H1 (cell line): Measurements from ENCODE around the gene CD52. TPM values are rescaled to one million over a fixed set of nuclear protein-coding genes. Genes with fewer than 3 reads are reported as not detected.

ENCODE experiments used
- CTCF ChIA-PET: fragments of 300-600 bp; sonication (Branson Sonifier 250); formaldehyde crosslinking; loops from one replicate; lab custom pipeline; 2021; ENCODE audit not compliant: partially characterized antibody; lab: Charles Lee
- POLR2A ChIA-PET: fragments of 300-600 bp; sonication (Branson Sonifier 250); formaldehyde crosslinking; loops from one replicate; lab custom pipeline; 2021; ENCODE audit warnings: inconsistent platforms; ENCODE audit not compliant: partially characterized antibody; lab: Charles Lee
- DNase-seq, 2 experiments: peaks; one replicate each; pipeline versions ENCODE4 v3.0.0 to v3.0.0-alpha.2; 2010 to 2022; ENCODE audit warnings: low spot score in 2 of 2, low read depth in 1 of 2, mixed read lengths in 1 of 2
- FAIRE-seq: peaks from 2 replicates; lab custom pipeline; 2011; peaks lifted over from hg19 to GRCh38; lab: Jason Lieb, UNC
- H2AFZ ChIP-seq: 2 replicates; pipeline ENCODE4 v1.8.1; 2012; ENCODE audit warnings: low read length, inconsistent platforms
- H2AK5ac ChIP-seq: 2 replicates; pipeline ENCODE4 v1.6.1; 2013; ENCODE audit warnings: low read depth, low read length
- H2BK120ac ChIP-seq: replicated peaks from 2 replicates; pipeline ENCODE3; 2013; ENCODE audit warnings: low read depth, low read length, inconsistent platforms
- H2BK12ac ChIP-seq: 2 replicates; pipeline ENCODE4 v1.6.1; 2013; ENCODE audit warnings: low read depth, low read length
- H2BK15ac ChIP-seq: 2 replicates; pipeline ENCODE4 v1.6.1; 2013; ENCODE audit warnings: low read length
- H2BK20ac ChIP-seq: 2 replicates; pipeline ENCODE4 v1.6.1; 2013; ENCODE audit warnings: low read length
- H2BK5ac ChIP-seq: 2 replicates; pipeline ENCODE4 v1.6.1; 2013; ENCODE audit warnings: low read depth, low read length
- H3K14ac ChIP-seq: 2 replicates; pipeline ENCODE4 v1.6.1; 2013; ENCODE audit warnings: inconsistent platforms; ENCODE audit not compliant: insufficient read length
- H3K18ac ChIP-seq: 2 replicates; pipeline ENCODE4 v1.6.1; 2013; ENCODE audit warnings: low read length; ENCODE audit errors: extremely low read depth
- H3K23ac ChIP-seq: 2 replicates; pipeline ENCODE4 v1.6.1; 2013; ENCODE audit warnings: inconsistent platforms; ENCODE audit not compliant: insufficient read length
- H3K23me2 ChIP-seq: 2 replicates; pipeline ENCODE4 v1.6.1; 2013; ENCODE audit warnings: low read depth, low read length
- H3K27ac ChIP-seq: 2 replicates; pipeline ENCODE4 v1.6.1; 2011; ENCODE audit warnings: low read depth, low read length, inconsistent platforms
- H3K27me3 ChIP-seq, 4 experiments: replicated peaks in 1 of 4; 1 replicate in 1 of 4; 2 replicates in 3 of 4; pipeline versions ENCODE4 v1.6.1 to v1.8.1; 2011 to 2013; ENCODE audit warnings: low read length in 3 of 4, mild to moderate bottlenecking in 3 of 4, inconsistent platforms in 2 of 4, mixed read lengths in 2 of 4, moderate library complexity in 1 of 4; ENCODE audit not compliant: control insufficient read depth in 3 of 4, insufficient read depth in 3 of 4; ENCODE audit errors: extremely low read depth in 1 of 4
- H3K36me3 ChIP-seq, 4 experiments: 2 replicates each; pipeline versions ENCODE4 v1.6.1 to v1.8.1; 2011 to 2013; ENCODE audit warnings: mild to moderate bottlenecking in 4 of 4, low read length in 3 of 4, moderate library complexity in 2 of 4, control low read depth in 1 of 4, inconsistent platforms in 1 of 4; ENCODE audit not compliant: insufficient read depth in 4 of 4, control insufficient read depth in 2 of 4
- H3K4ac ChIP-seq: replicated peaks from 2 replicates; pipeline ENCODE3; 2013; ENCODE audit warnings: low read length, low read depth, mixed read lengths, inconsistent platforms; ENCODE audit not compliant: insufficient read length
- H3K4me1 ChIP-seq, 4 experiments: replicated peaks in 1 of 4; 1 replicate in 1 of 4; 2 replicates in 3 of 4; pipeline versions ENCODE4 v1.6.1 to v1.8.1; 2011 to 2013; ENCODE audit warnings: low read length in 3 of 4, inconsistent platforms in 2 of 4, mixed read lengths in 1 of 4; ENCODE audit not compliant: insufficient read depth in 4 of 4, control insufficient read depth in 3 of 4
- H3K4me2 ChIP-seq, 2 experiments: 2 replicates each; pipeline versions ENCODE4 v1.6.1 to v1.8.1; 2011 to 2013; ENCODE audit warnings: low read depth in 2 of 2, low read length in 2 of 2, control low read depth in 1 of 2, inconsistent platforms in 1 of 2, mild to moderate bottlenecking in 1 of 2; ENCODE audit not compliant: insufficient read depth in 1 of 2
- H3K4me3 ChIP-seq, 4 experiments: fragments of 200-600, 300-600 bp in 1 of 4; sonication (generic), shearing (Covaris generic), sonication (Bioruptor Twin) in 1 of 4; 2 replicates each; pipeline versions ENCODE4 v1.5.1 to v1.8.1; 2011 to 2016; ENCODE audit warnings: low read length in 4 of 4, low read depth in 3 of 4, control low read depth in 2 of 4, inconsistent platforms in 2 of 4, mild to moderate bottlenecking in 2 of 4, mixed read lengths in 1 of 4, moderate library complexity in 1 of 4; ENCODE audit not compliant: insufficient read depth in 2 of 4; ENCODE audit errors: extremely low read depth in 1 of 4
- H3K56ac ChIP-seq: replicated peaks from 2 replicates; pipeline ENCODE3; 2013; ENCODE audit warnings: low read depth, mild to moderate bottlenecking, mixed read lengths, low read length, inconsistent platforms; ENCODE audit not compliant: insufficient read length
- H3K79me1 ChIP-seq: 2 replicates; pipeline ENCODE4 v1.6.1; 2013; ENCODE audit warnings: low read depth, low read length, control low read depth
- H3K79me2 ChIP-seq, 2 experiments: 2 replicates each; pipeline versions ENCODE4 v1.6.1 to v1.8.1; 2012 to 2013; ENCODE audit warnings: low read length in 2 of 2, mild to moderate bottlenecking in 2 of 2, inconsistent platforms in 1 of 2; ENCODE audit not compliant: insufficient read depth in 2 of 2, control insufficient read depth in 1 of 2
- H3K9ac ChIP-seq, 4 experiments: replicated peaks in 1 of 4; 1 replicate in 1 of 4; 2 replicates in 3 of 4; pipeline versions ENCODE4 v1.6.1 to v1.8.1; 2011 to 2013; ENCODE audit warnings: low read depth in 3 of 4, low read length in 3 of 4, control low read depth in 2 of 4, mild to moderate bottlenecking in 2 of 4, moderate library complexity in 2 of 4, inconsistent platforms in 1 of 4; ENCODE audit errors: extremely low read depth in 1 of 4
- H3K9me3 ChIP-seq, 2 experiments: 2 replicates each; pipeline versions ENCODE4 v1.6.1 to v1.8.1; 2012 to 2013; ENCODE audit warnings: mild to moderate bottlenecking in 2 of 2, moderate library complexity in 2 of 2, control low read depth in 1 of 2, inconsistent platforms in 1 of 2, low read depth in 1 of 2, low read length in 1 of 2, mixed read lengths in 1 of 2; ENCODE audit not compliant: insufficient read depth in 2 of 2
- H4K20me1 ChIP-seq, 2 experiments: replicated peaks in 1 of 2; 2 replicates each; pipeline versions ENCODE3 to v1.8.1; 2011 to 2013; ENCODE audit warnings: inconsistent platforms in 2 of 2, low read length in 2 of 2, mild to moderate bottlenecking in 1 of 2; ENCODE audit not compliant: insufficient read depth in 2 of 2, control insufficient read depth in 1 of 2
- H4K5ac ChIP-seq: 2 replicates; pipeline ENCODE4 v1.6.1; 2013; ENCODE audit warnings: low read length, low read depth, mixed read lengths, inconsistent platforms; ENCODE audit not compliant: insufficient read length
- H4K8ac ChIP-seq: 2 replicates; pipeline ENCODE4 v1.8.0; 2013; ENCODE audit warnings: mild to moderate bottlenecking, moderate library complexity, low read length, inconsistent platforms; ENCODE audit not compliant: insufficient read depth; ENCODE audit errors: extremely low read depth
- H4K91ac ChIP-seq: replicated peaks from 2 replicates; pipeline ENCODE3; 2013; ENCODE audit warnings: low read length, mixed read lengths, inconsistent platforms; ENCODE audit not compliant: insufficient read length
- KDM5A ChIP-seq: fragments of 200-600 bp; IDR thresholded peaks from 2 replicates; pipeline ENCODE4 v1.7.1; 2012; ENCODE audit warnings: mild to moderate bottlenecking, low read length, inconsistent platforms, mixed read lengths
- TCF12 ChIP-seq: IDR thresholded peaks from 2 replicates; pipeline ENCODE4 v1.6.1; 2011; ENCODE audit warnings: low read depth, mild to moderate bottlenecking, low read length
- WGBS, 2 experiments: shearing (Covaris generic) in 1 of 2; methylation state at CpG; one replicate each; pipeline versions ENCODE4 v1.1.6 to v1.1.7; 2013 to 2015; ENCODE audit warnings: low lambda C conversion rate in 2 of 2, mixed read lengths in 2 of 2, inconsistent platforms in 1 of 2, low coverage in 1 of 2, missing lambda C conversion rate in 1 of 2; ENCODE audit not compliant: insufficient replicate concordance in 2 of 2, insufficient coverage in 1 of 2, insufficient read length in 1 of 2; ENCODE audit errors: extremely low coverage in 1 of 2, missing lambda C conversion rate in 1 of 2; 5-methylcytosine and 5-hydroxymethylcytosine counted together
- polyA plus RNA-seq, 7 experiments: library from polyadenylated mRNA; depleted of rRNA in 3 of 7; stranded (reverse) in 5 of 7; unstranded in 2 of 7; fragments of >200 nt in 5 of 7; fragments of 200-250 nt in 2 of 7; gene quantifications; 1 replicate in 5 of 7; 2 replicates in 1 of 7; 4 replicates in 1 of 7; pipeline versions ENCODE4 v1.2.1 to v1.2.3, GENCODE V29; 2011 to 2013; ENCODE audit warnings: missing spikeins in 2 of 7, mixed read lengths in 2 of 7
- total RNA-seq: library from RNA; stranded (reverse); fragmentation: NEBNext Ultra II Directional; extraction: Animal tissue kit (Norgen Biotek cat#: 25700); gene quantifications from 2 replicates; pipeline ENCODE4 v1.2.1, GENCODE V29; 2021

Gene CD52
- total and polyA plus RNA-seq, 2 of the 8 experiments (the other 6 are each of a cell fraction or from before 2014, with no cell fraction given) = 2.4 to 3.1 TPM

- Histone ChIP-seq H3K4ac (no peak overlapping the region), H3K18ac (no peak overlapping the region), H3K23ac (no peak overlapping the region), H2AK5ac (no peak overlapping the region), H2BK15ac (0 out of 2 replicates have a peak overlapping the region, but pooled peaks have one; percentile 61), H3K36me3 (no peaks in the 10 kb centered on the region), H3K27ac (no peak overlapping the region), H3K4me1 (peaks cover 0 to 5% (median 2%) of the 10 kb centered on the region in 4 experiments; a peak in 3 of 7 replicates), H3K79me2 (no peaks in the 10 kb centered on the region), H2BK20ac (no peak overlapping the region), H3K79me1 (no peaks in the 10 kb centered on the region), H2BK5ac (peak overlapping the region; percentile 28; the same call in 1 of the 2 replicates), H3K9ac (peak overlapping the region in 1 of 4 experiments; percentile 61; a peak in 3 of 7 replicates), H3K56ac (no peak overlapping the region), H4K91ac (no peak overlapping the region), H3K4me2 (peak overlapping the region; percentile 56 to 82), H2BK120ac (no peak overlapping the region), H3K27me3 (no peaks in the 10 kb centered on the region), H2BK12ac (peak overlapping the region; percentile 79; the same call in 1 of the 2 replicates), H4K8ac (no peak overlapping the region), H4K20me1 (no peaks in the 10 kb centered on the region), H3K9me3 (no peaks in the 10 kb centered on the region), H3K4me3 (peak overlapping the region in 1 of 4 experiments; percentile 60; a peak in 2 of 8 replicates), H3K14ac (no peak overlapping the region), H2AFZ (0 out of 2 replicates have a peak overlapping the region, but pooled peaks have one; percentile 9), H3K23me2 (peaks cover 9% of the 10 kb centered on the region), H4K5ac (no peak overlapping the region)
- POLR2A ChIA-PET = interaction anchor here (0.6 to 4.6 kb wide), 10 partner anchors 10 to 134 kb away, joined by 3 to 29 read pairs (median 4); partner anchors contain the start of genes CD52 and LIN28A
- no peak for FAIRE-seq
- 63% methylated on average over 6 of the region's 6 CpGs; no CpG with 5 or more reads in 1 of the 2 experiments for WGBS, 2 experiments
- CTCF ChIA-PET = interaction anchor here (0.6 to 57.0 kb wide), 5 partner anchors 9 to 91 kb away, joined by 3 to 1530 read pairs (median 21); partner anchors contain the start of genes CD52, SH3BGRL3 and UBXN11
- DNase-seq = no peak
- TF ChIP-seq TCF12 = no peak
- no peak for TF ChIP-seq KDM5A
These were observed 10.4 kb upstream of the CD52 start for GRCh38 chr1:26307363-26307781.
